ENCODE data around the gene ARHGAP6.

ARHGAP6 gene

DNA sequence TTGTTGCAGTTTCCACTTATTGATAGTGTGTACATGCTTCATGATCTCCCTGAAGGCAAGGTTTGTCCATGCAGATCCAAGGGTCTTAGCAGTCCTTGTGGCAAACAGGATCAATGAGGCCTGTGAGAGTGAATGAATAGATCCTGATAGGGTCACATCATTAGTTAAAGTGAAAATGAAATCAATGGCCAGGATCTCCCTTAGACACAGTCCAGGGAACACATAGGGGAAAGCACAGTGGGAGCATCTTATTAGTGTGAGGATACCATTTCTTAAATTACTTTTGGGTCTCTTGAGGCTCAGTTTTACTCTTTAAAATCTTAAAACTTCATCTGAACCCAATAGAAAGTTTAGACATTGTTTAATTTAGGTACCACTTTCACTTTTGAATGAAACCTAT, 59.3 kb downstream of the ARHGAP6 start:
- TF ChIP-seq, protein P1, sequence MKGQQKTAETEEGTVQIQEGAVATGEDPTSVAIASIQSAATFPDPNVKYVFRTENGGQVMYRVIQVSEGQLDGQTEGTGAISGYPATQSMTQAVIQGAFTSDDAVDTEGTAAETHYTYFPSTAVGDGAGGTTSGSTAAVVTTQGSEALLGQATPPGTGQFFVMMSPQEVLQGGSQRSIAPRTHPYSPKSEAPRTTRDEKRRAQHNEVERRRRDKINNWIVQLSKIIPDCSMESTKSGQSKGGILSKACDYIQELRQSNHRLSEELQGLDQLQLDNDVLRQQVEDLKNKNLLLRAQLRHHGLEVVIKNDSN (IDR thresholded peaks at IDR 0.05): no peak
- TF ChIP-seq TAF1 (IDR thresholded peaks at IDR 0.05; ENCODE audit: low read depth): no peak
- TF ChIP-seq, protein P2, sequence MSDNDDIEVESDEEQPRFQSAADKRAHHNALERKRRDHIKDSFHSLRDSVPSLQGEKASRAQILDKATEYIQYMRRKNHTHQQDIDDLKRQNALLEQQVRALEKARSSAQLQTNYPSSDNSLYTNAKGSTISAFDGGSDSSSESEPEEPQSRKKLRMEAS (IDR thresholded peaks at IDR 0.05): no peak
- TF ChIP-seq, protein P3, sequence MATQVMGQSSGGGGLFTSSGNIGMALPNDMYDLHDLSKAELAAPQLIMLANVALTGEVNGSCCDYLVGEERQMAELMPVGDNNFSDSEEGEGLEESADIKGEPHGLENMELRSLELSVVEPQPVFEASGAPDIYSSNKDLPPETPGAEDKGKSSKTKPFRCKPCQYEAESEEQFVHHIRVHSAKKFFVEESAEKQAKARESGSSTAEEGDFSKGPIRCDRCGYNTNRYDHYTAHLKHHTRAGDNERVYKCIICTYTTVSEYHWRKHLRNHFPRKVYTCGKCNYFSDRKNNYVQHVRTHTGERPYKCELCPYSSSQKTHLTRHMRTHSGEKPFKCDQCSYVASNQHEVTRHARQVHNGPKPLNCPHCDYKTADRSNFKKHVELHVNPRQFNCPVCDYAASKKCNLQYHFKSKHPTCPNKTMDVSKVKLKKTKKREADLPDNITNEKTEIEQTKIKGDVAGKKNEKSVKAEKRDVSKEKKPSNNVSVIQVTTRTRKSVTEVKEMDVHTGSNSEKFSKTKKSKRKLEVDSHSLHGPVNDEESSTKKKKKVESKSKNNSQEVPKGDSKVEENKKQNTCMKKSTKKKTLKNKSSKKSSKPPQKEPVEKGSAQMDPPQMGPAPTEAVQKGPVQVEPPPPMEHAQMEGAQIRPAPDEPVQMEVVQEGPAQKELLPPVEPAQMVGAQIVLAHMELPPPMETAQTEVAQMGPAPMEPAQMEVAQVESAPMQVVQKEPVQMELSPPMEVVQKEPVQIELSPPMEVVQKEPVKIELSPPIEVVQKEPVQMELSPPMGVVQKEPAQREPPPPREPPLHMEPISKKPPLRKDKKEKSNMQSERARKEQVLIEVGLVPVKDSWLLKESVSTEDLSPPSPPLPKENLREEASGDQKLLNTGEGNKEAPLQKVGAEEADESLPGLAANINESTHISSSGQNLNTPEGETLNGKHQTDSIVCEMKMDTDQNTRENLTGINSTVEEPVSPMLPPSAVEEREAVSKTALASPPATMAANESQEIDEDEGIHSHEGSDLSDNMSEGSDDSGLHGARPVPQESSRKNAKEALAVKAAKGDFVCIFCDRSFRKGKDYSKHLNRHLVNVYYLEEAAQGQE (IDR thresholded peaks at IDR 0.05; ENCODE audit: low read depth): no peak
- TF ChIP-seq YY1 (IDR thresholded peaks at IDR 0.05; ENCODE audit: low read depth): no peak
- TF ChIP-seq TEAD4 (IDR thresholded peaks at IDR 0.05): no peak
- TF ChIP-seq RAD21 (IDR thresholded peaks at IDR 0.05; ENCODE audit: low read depth): no peak
- no peak for TF ChIP-seq NFIC (IDR thresholded peaks at IDR 0.05)
- TF ChIP-seq FOXM1 (IDR thresholded peaks at IDR 0.05; ENCODE audit: borderline replicate concordance, low read depth): no peak

DNA sequence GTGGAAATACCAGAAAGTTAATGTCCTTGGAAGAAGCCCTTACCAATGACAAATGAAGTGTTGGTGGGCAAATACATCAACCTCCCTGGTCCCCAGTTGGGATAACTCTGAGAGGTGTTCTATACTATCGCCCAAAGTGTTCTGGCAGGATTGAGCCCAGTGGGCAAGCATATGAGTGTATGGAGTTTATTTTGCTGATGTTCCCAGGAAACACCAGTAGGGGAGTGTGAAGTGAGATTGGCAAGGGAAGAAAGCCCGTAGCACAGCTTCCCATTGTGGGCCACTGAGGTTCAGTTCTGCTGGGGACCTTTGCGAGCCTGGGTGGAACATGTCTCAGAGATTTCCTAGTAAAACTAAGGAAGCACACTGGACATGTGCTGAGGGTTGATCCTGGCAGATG, 65.1 kb downstream of the ARHGAP6 start:
- no peak for TF ChIP-seq RAD21 (IDR thresholded peaks at IDR 0.05; ENCODE audit: low read depth)
- TF ChIP-seq, protein P2 (IDR thresholded peaks at IDR 0.05): no peak
- TF ChIP-seq TAF1 (IDR thresholded peaks at IDR 0.05; ENCODE audit: low read depth): no peak
- TF ChIP-seq, protein P3 (IDR thresholded peaks at IDR 0.05; ENCODE audit: low read depth): no peak
- TF ChIP-seq CEBPB (IDR thresholded peaks at IDR 0.05): no peak
- no peak for TF ChIP-seq TEAD4 (IDR thresholded peaks at IDR 0.05)
- no peak for TF ChIP-seq EP300 (IDR thresholded peaks at IDR 0.05; ENCODE audit: borderline replicate concordance)
- TF ChIP-seq TCF12 (IDR thresholded peaks at IDR 0.05; ENCODE audit: low read depth): no peak
- TF ChIP-seq ZBTB7A (IDR thresholded peaks at IDR 0.05; ENCODE audit: low read depth): no peak
- TF ChIP-seq EGR1 (IDR thresholded peaks at IDR 0.05): no peak

DNA sequence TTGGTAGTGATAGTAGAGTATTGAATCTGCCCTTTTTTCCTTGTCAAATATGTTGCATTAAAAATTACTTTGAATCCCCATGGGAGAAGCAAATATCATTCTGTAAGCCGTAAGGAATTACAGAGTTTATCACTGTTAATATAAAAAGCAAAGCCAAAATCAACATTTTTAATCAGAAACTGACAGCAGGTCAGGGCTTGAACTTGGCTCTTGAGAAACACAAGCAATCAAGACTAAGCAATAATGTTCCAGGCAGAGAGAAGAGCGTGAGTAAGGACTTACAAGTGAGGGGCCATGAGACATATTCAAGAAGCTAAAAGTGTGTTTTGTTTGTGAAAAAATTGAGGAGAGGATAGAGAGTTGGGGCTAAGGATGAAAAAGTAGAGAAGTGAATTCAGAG, 68.2 kb downstream of the ARHGAP6 start:
- TF ChIP-seq CEBPB (IDR thresholded peaks at IDR 0.05): no peak

DNA sequence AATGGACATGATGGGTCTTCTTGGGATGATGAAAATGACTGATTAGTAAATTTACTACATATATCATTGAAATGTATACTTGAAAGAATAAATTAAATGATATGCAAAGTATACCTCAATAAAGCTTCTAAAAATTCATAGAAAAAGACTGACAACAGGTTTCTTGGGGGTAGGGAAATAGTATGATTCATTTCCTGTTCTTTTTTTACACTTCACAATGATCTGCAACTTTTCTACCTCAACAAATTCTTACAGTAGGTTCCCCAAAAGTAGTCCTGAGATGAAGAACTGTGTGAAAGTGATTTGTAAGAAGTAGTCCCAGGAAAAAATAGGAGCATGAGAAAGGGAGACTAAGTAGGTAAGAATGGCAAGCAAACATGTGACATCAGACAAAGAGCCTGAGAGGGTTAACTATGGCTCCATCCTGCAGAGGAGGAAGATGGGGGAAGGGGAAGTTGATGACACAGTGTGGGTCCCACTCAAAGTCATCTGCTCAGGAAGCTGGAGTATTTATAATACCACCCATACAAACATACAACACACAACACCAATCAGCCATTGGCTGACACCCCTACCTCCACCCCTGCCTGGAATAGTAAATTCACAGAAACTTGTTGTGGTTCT, 73.9 kb downstream of the ARHGAP6 start:
- TF ChIP-seq NFIC (IDR thresholded peaks at IDR 0.05) (no peak), FOXM1 (IDR thresholded peaks at IDR 0.05; ENCODE audit: borderline replicate concordance, low read depth) (no peak), CEBPB (IDR thresholded peaks at IDR 0.05) (no peak), YY1 (IDR thresholded peaks at IDR 0.05; ENCODE audit: low read depth) (no peak)

DNA sequence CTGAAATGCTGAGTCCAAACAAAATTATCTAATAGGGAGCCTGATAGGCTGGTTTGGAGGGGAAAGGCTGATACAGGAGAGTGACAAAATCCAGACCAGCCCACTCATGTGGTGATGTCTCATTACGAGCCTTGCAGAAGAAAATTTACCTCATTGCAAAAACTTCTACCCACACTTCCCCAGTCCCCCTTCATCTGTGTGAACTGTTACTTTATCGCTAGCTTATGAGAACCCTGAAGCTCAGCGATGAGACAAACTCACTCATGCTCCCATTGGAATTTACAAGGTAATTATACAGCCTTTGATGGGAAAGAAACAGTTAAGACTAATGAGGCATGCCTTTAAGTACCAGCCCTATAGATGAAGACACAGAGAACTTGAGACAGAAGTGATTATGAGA, 76.1 kb downstream of the ARHGAP6 start:
- TF ChIP-seq CEBPB (IDR thresholded peaks at IDR 0.05) (no peak), TAF1 (IDR thresholded peaks at IDR 0.05; ENCODE audit: low read depth) (no peak)

DNA sequence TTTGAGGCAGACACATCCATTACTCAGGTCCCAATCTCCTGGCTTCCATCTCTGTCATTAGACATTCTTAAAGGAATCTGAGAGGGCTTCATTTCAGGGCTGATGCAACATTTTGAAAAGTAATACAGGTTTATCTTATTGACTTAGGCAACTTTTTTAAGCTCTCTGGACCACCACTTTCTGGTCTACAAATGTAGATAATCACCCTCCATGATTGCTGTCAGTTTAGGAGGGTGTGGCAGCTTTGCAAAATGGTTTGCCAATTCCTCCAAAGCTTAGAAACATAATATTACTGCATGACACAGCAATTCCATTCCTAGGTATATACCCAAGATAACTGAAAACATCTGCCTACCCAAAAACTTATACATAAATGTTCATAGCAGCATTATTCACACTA, 77.6 kb downstream of the ARHGAP6 start:
- TF ChIP-seq, protein P3 (IDR thresholded peaks at IDR 0.05; ENCODE audit: low read depth): no peak
- TF ChIP-seq TAF1 (IDR thresholded peaks at IDR 0.05; ENCODE audit: low read depth) (no peak), YY1 (IDR thresholded peaks at IDR 0.05; ENCODE audit: low read depth) (no peak), CREB1 (IDR thresholded peaks at IDR 0.05; ENCODE audit: low read depth) (no peak), EP300 (IDR thresholded peaks at IDR 0.05; ENCODE audit: borderline replicate concordance) (no peak), RAD21 (IDR thresholded peaks at IDR 0.05; ENCODE audit: low read depth) (no peak), FOXM1 (IDR thresholded peaks at IDR 0.05; ENCODE audit: borderline replicate concordance, low read depth) (no peak), ZBTB7A (IDR thresholded peaks at IDR 0.05; ENCODE audit: low read depth) (no peak), EGR1 (IDR thresholded peaks at IDR 0.05) (no peak), TCF12 (IDR thresholded peaks at IDR 0.05; ENCODE audit: low read depth) (no peak)
- TF ChIP-seq, protein P2 (IDR thresholded peaks at IDR 0.05): no peak
